Gastrocnemius medialis (tissue), 4 donors: ENCODE results near the gene LDLRAD1. TPM values are rescaled to one million over a fixed set of nuclear protein-coding genes. Genes with fewer than 3 reads are reported as not detected.
"Not testable (repeated sequence)": the region's sequence is repeated elsewhere in the genome, so short reads cannot be mapped to it uniquely, and the experiment has no call there.

Experiments
- ATAC-seq, 2 donors: fragments of 150-250 bp; one replicate each; pipeline ENCODE4 v1.9.1; 2016
- DNase-seq, 2 donors: peaks; one replicate each; pipeline ENCODE4 v3.0.0-alpha.2; 2019
- H3K27ac ChIP-seq, 4 donors: fragments of 200-600 bp; sonication (generic); 1 replicate in 1 of 4; 2 replicates in 3 of 4; pipeline ENCODE4 v1.5.1; 2016 to 2018; ENCODE audit warnings: mild to moderate bottlenecking in 2 of 4, moderate library complexity in 1 of 4
- H3K27me3 ChIP-seq, 3 donors: fragments of 200-600 bp; sonication (generic) in 2 of 3; 1 replicate in 1 of 3; 2 replicates in 2 of 3; pipeline versions ENCODE4 v1.5.1 to v1.6.0; 2016 to 2019; ENCODE audit warnings: mild to moderate bottlenecking in 1 of 3, moderate library complexity in 1 of 3
- H3K36me3 ChIP-seq, 2 donors: fragments of 200-600 bp; sonication (generic) in 1 of 2; one replicate each; pipeline ENCODE4 v1.5.1; 2017 to 2018
- H3K4me1 ChIP-seq, 2 donors: fragments of 200-600 bp; sonication (generic) in 1 of 2; one replicate each; pipeline ENCODE4 v1.5.1; 2016 to 2017; ENCODE audit warnings: mild to moderate bottlenecking in 2 of 2
- H3K4me3 ChIP-seq, 4 donors: fragments of 200-600 bp; sonication (generic) in 3 of 4; 1 replicate in 1 of 4; 2 replicates in 3 of 4; pipeline ENCODE4 v1.5.1; 2016 to 2019; ENCODE audit warnings: mild to moderate bottlenecking in 2 of 4
- H3K9me3 ChIP-seq, 3 donors: fragments of 200-600 bp; sonication (generic) in 2 of 3; 1 replicate in 1 of 3; 2 replicates in 2 of 3; pipeline ENCODE4 v1.5.1; 2016 to 2019
- CTCF ChIP-seq, 5 experiments: fragments of 450-650 bp in 3 of 5; fragments of 200-600 bp in 2 of 5; sonication (generic) in 2 of 5; IDR thresholded peaks in 4 of 5; conservative IDR thresholded peaks in 1 of 5; 1 replicate in 4 of 5; 2 replicates in 1 of 5; pipeline ENCODE4 v1.5.1; 2016 to 2019; ENCODE audit warnings: antibody characterized with exemption in 5 of 5, mild to moderate bottlenecking in 3 of 5, moderate library complexity in 3 of 5
- POLR2A ChIP-seq, 2 donors: fragments of 450-650 bp; IDR thresholded peaks; one replicate each; pipeline ENCODE4 v1.6.1; 2017; ENCODE audit warnings: antibody characterized with exemption in 2 of 2, mild to moderate bottlenecking in 2 of 2, moderate library complexity in 2 of 2
- in situ Hi-C, 4 donors: fragments of 200-750 bp; cut with MboI; loops; one replicate each; pipeline versions ENCODE4 v1.15.0 to v1.8.0; 2017; ENCODE audit warnings: low sequenced_read_pairs in 4 of 4
- intact Hi-C: fragments of 100-400 bp; cut with DNase I; formaldehyde crosslinking; loops from one replicate; pipeline ENCODE4 v1.15.1; 2023; ENCODE audit warnings: low total_unique reads
- total RNA-seq, 4 donors: library from RNA; depleted of rRNA; stranded (reverse); fragments of >200 nt; gene quantifications; one replicate each; pipeline versions ENCODE4 v1.1.0 to v1.2.3, GENCODE V29; 2016

Gene LDLRAD1
- total RNA-seq, 4 donors from 2014 or later: not detected

DNA sequence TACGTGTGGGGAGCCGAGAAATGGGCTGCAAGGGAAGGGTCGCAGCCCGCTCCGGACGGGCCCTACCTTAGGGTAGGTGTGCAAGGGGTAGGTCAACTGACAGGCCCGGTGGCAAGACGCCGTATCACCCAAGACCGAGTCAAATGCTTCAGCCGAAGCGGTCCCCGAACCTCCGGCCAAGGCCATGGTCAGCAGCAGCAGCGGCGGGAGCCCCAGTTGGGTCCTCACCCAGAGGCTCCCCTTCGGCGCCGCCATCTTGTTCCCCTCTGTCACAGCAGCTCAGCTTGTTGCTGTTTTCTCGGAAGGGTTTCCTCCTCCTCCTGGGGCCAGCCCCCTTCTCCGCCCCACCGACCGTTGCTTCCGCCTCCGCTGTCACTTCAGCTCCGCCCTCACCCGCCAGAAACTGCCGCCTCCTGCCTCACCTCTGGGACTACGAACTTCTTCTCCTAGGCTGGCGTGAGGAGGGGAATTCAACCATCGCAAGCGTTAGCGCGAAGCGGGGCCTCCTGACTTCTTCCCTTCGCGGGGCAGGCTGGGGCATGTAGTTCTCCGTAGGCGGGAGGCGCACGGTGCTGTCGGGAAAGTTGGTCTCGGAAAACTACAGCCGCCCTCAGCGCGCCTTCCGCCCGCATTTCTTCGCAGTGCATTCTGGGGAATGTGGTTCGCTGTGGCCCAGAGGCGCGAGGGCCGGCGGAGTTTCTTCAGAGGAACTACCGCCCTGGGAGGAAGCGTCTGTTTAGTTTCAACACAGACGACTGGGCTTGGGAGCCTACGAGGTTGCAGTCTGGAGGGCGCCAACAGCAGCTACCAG, 35.2 kb upstream of the LDLRAD1 start, which contains the start of the genes TCEANC2 and TMEM59:
TCEANC2 (plus strand) TSS at position 675 of the 811 bp plus-strand sequence. CDS start 815 bp downstream, outside the sequence.
TMEM59 (minus strand) TSS at position 271 of the 811 bp plus-strand sequence; CDS start at position 255, 16 bp downstream.
- H3K4me1 ChIP-seq: peaks cover 49% of the 10 kb centered on the region in 2 donors
- intact Hi-C loops (loop anchor here (1.0 to 5.0 kb wide), 6 partner anchors 108 to 434 kb away; partner anchors contain the start of genes CYB5RL, IFT25, MRPL37 and NDC1), in situ Hi-C loops (loop anchor here in 1 of 4 donors (5.0 to 25.0 kb wide), 2 partner anchors 211 to 709 kb away; partner anchors contain the start of gene PARS2)
- peaks cover 0 to 3% of the 10 kb centered on the region in 2 donors for H3K36me3 ChIP-seq
- H3K9me3 ChIP-seq: no peaks in the 10 kb centered on the region
- ATAC-seq (peak; percentile 93 to 94), DNase-seq (peak; percentile 97 to 98)
- H3K4me3 ChIP-seq: peak within 1 kb of the TSS; percentile 82 to 99 (median 96)
- H3K27ac ChIP-seq: peak within 1 kb of the TSS; percentile 98 to 99 (median 98)
- no peaks in the 10 kb centered on the region for H3K27me3 ChIP-seq
- TF ChIP-seq POLR2A (IDR thresholded peaks at IDR 0.05): peak; percentile 80 to 85
- peak in 1 of 5 experiments; percentile 10 for TF ChIP-seq CTCF (IDR thresholded peaks at IDR 0.05 in 4 of 5, conservative IDR thresholded peaks at IDR 0.05 in 1 of 5)

- Histone ChIP-seq H3K4me1 (peaks cover 55 to 56% of the 10 kb centered on the region in 2 donors), H3K4me3 (peak overlapping the region; percentile 82 to 99 (median 96)), H3K9me3 (no peaks in the 10 kb centered on the region), H3K27ac (peak overlapping the region; percentile 98 to 99 (median 98)), H3K27me3 (no peaks in the 10 kb centered on the region), H3K36me3 (no peaks in the 10 kb centered on the region)
- DNase-seq (peak in 1 of 2 donors; percentile 25), ATAC-seq (peak; percentile 34 to 43)
- intact Hi-C loops: loop anchor here (2.0 to 5.0 kb wide), 5 partner anchors 108 to 435 kb away; partner anchors contain the start of genes CYB5RL, IFT25, MRPL37 and SSBP3
- in situ Hi-C loops: loop anchor here in 1 of 4 donors (5.0 to 25.0 kb wide), 2 partner anchors 210 to 710 kb away; partner anchors contain the start of gene PARS2
- no peak for TF ChIP-seq CTCF (IDR thresholded peaks at IDR 0.05 in 4 of 5, conservative IDR thresholded peaks at IDR 0.05 in 1 of 5)
- no peak for TF ChIP-seq POLR2A (IDR thresholded peaks at IDR 0.05)
Measured at GRCh38 chr1:54052431-54052933, 34.5 kb upstream of the LDLRAD1 start.

DNA sequence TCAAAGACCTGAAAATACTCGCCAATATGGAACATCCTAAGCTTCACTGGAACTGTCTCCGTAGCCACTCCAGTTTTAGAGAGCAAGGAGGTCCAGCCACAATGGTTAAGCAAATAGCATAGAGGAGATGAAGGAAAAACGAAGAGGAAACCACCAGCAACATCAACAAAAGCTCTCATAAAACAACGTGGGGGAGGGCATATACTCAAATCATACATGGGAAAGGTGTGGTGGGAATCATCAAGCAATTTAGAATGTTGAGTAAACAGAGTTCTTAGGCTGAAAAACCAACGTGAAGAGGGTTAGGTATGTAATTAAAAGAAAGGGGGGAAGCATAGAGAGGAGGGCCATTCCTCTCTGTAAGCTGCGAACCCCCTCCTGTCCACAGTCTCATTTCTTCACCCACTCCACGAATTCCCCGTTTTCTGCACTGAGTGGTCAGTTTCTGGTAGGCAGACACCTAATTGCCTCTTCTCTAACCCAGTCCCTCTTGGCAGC, 34.0 kb upstream of the LDLRAD1 start:
- ATAC-seq: no peak
- TF ChIP-seq CTCF (IDR thresholded peaks at IDR 0.05 in 4 of 5, conservative IDR thresholded peaks at IDR 0.05 in 1 of 5) (no peak), POLR2A (IDR thresholded peaks at IDR 0.05) (no peak)
- peak overlapping the region; percentile 98 to 99 (median 98) for H3K27ac ChIP-seq
- peak overlapping the region; percentile 82 to 99 (median 96) for H3K4me3 ChIP-seq
- intact Hi-C loops (loop anchor here (2.0 to 5.0 kb wide), 5 partner anchors 107 to 435 kb away; partner anchors contain the start of genes CYB5RL, IFT25, MRPL37 and SSBP3), in situ Hi-C loops (loop anchor here in 1 of 4 donors (5.0 to 25.0 kb wide), 2 partner anchors 210 to 710 kb away; partner anchors contain the start of gene PARS2)
- peaks cover 60 to 61% of the 10 kb centered on the region in 2 donors for H3K4me1 ChIP-seq
- no peak for DNase-seq
- H3K27me3 ChIP-seq: no peaks in the 10 kb centered on the region
- H3K36me3 ChIP-seq: no peaks in the 10 kb centered on the region
- H3K9me3 ChIP-seq: no peaks in the 10 kb centered on the region

- H3K36me3 ChIP-seq, H3K27ac ChIP-seq, ATAC-seq, H3K4me3 ChIP-seq, H3K27me3 ChIP-seq, DNase-seq, H3K9me3 ChIP-seq: not testable (repeated sequence)
- H3K4me1 ChIP-seq: peaks cover 62 to 74% of the 10 kb centered on the region in 2 donors
- intact Hi-C loops: loop anchor here (5.0 kb wide), 2 partner anchors 357 to 437 kb away; partner anchors contain the start of gene SSBP3
- in situ Hi-C loops: loop anchor here in 1 of 4 donors (5.0 to 25.0 kb wide), 2 partner anchors 208 to 712 kb away; partner anchors contain the start of gene PARS2
Measured at GRCh38 chr1:54050435-54050834, 32.4 kb upstream of the LDLRAD1 start.
